GM19397 (cell line): ENCODE data around the gene ATXN2.
"Not testable (repeated sequence)": the region's sequence is repeated elsewhere in the genome, so short reads cannot be mapped to it uniquely, and the experiment has no call there.

Experiments used
- ATAC-seq: cut with Tn5 transposase; IDR thresholded peaks from one replicate; pipeline ENCODE4 v1.9.1; 2021; ENCODE audit warnings: mild to moderate bottlenecking, moderate library complexity; ENCODE audit not compliant: unreplicated experiment

The ATXN2 gene

GRCh38 chr12:111507719-111508118 lies 91.4 kb downstream of the ATXN2 start:
- not testable (repeated sequence) for ATAC-seq

- ATAC-seq = not testable (repeated sequence)
Measured at GRCh38 chr12:111507258-111507657, 91.9 kb downstream of the ATXN2 start.

- no peak for ATAC-seq
Measured at GRCh38 chr12:111506260-111506659, 92.9 kb downstream of the ATXN2 start.

- no peak for ATAC-seq
Measured at GRCh38 chr12:111505601-111506036, 93.5 kb downstream of the ATXN2 start.

DNA sequence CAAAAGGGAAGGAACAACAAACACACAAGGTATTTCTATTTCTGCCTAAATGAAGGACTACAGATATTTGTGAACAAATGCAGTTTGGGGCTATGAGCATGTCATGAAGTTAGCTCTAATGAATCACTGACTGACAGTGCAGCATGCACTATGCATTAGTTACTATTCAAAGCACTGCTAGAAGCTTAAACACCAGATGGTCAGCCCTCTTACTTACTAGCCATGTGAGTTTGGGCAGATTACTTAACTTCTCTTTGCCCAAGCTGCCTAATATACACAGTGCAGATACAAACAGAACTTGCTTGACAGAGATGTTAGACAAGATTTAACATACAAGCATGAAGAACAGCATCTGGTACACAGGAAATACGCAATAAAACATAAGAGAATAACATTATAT lies 96.0 kb downstream of the ATXN2 start:
- ATAC-seq = no peak

GRCh38 chr12:111494676-111495075 lies 104.4 kb downstream of the ATXN2 start:
- no peak for ATAC-seq

DNA sequence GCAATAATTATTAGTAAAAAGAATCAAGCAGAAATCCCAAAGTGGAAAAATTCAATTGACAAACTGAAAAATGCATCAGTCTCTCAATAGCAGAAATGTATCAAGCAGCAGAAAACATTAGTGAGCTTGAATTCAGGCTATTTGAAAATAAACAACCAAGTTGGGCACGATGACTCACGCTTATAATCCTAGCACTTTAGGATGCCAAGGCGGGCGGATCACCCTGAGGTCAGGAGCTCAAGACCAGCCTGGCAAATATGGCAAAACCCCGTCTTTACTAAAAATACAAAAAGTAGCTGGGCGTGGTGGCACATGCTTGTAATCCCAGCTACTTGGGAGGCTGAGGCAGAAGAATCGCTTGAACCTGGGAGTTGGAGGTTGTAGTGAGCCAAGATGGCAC lies 106.1 kb downstream of the ATXN2 start:
- ATAC-seq = not testable (repeated sequence)

DNA sequence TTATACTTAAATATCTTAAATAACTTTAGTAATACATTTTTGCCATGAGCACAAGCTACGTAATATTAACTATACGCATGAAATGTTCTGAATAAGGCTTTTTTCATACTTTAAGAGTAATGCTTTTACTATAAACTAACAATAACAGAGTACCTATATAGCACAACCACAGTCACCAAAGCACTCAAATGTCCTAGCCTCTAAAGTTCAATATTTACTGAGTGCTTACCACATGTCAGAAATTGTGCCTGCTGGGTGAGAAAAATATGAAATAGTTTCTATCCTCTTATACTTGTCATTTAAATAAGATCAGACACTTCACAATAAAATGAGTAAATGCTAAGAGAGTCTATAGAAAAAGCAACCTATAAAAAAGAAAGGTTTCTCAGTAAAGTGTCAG lies 110.3 kb downstream of the ATXN2 start:
- no peak for ATAC-seq

DNA sequence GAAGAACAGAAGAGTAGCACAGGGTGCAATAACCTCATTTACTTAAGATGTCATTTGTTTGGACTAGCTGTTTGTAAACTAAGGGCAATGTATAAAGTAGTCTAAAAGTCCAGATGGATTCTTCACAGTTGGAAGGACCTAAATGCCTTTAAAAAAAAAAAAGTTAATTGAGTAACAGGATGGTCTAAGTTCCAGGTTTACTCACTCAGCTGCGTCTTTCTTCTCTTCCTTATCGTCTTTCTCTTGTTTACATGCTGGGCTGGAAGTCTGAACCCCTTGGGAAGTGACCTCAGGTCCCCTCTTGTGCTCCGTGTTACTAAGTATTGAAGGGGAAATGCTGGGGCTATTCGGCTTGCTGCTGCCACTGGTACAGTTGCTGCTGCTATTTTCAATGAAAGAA lies 110.8 kb downstream of the ATXN2 start:
- no peak for ATAC-seq

DNA sequence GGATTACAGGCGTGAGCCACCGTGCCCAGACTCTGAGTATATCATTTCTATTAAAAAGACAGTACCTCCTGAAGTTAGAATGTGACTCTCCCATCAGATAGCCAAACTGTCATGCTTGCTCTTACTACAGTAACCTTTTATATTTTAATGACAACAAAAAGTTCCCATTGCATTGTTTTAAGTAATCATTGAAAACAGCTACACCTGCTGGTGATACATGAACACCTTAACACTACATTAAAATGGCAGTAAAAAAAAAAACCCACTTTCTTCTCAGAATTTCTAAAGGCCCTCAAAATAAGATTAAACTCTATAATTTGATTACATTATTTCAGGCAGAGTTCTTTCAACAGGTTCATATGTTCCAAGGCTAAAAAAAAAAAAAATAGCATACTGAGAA lies 116.7 kb downstream of the ATXN2 start:
- no peak for ATAC-seq

- no peak for ATAC-seq
Measured at GRCh38 chr12:111471236-111471635, 127.9 kb downstream of the ATXN2 start.

- ATAC-seq = no peak
Measured at GRCh38 chr12:111469401-111469800, 129.7 kb downstream of the ATXN2 start.

DNA sequence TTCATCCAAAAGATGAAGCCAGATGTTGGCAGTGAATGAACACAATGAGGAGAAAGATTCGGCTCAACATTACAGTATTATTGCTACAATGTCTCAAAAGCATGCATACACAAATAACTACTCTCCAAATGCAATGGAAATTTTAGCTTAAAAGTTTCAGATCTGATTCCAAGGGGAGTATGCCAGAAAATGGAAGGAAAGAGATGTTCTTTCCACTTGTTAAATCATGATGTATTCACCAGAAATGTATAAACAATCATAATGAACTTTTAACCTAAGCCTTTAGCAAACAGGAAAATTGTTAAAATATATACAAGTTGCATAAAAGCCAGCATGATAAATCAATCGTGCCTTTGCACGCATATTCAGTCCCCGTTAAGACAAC lies 131.3 kb downstream of the ATXN2 start:
- ATAC-seq = no peak

- no peak for ATAC-seq
Measured at GRCh38 chr12:111467092-111467856, 131.8 kb downstream of the ATXN2 start.

GRCh38 chr12:111462210-111462769 lies 136.8 kb downstream of the ATXN2 start:
- ATAC-seq = no peak

DNA sequence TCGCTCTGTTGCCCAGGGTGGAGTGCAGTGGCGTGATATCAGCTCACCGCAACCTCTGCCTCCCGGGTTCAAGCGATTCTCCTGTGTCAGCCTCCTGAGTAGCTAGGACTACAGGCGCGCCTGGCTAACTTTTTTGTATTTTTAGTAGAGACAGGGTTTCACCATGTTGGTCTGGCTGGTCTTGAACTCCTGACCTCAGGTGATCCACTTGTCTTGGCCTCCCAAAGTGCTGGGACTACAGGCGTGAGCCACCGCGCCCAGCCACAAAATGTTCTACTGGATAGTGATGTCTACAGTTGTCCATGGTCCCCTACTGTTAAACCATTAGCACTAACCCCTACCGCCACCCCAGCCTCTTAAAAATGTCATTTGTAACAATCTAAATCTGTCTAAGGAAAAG lies 139.0 kb downstream of the ATXN2 start:
- ATAC-seq = not testable (repeated sequence)

GRCh38 chr12:111458546-111459172 lies 140.5 kb downstream of the ATXN2 start:
- no peak for ATAC-seq

- ATAC-seq = no peak
Measured at GRCh38 chr12:111457577-111457976, 141.5 kb downstream of the ATXN2 start.

GRCh38 chr12:111457071-111457470 lies 142.0 kb downstream of the ATXN2 start:
- ATAC-seq = no peak

DNA sequence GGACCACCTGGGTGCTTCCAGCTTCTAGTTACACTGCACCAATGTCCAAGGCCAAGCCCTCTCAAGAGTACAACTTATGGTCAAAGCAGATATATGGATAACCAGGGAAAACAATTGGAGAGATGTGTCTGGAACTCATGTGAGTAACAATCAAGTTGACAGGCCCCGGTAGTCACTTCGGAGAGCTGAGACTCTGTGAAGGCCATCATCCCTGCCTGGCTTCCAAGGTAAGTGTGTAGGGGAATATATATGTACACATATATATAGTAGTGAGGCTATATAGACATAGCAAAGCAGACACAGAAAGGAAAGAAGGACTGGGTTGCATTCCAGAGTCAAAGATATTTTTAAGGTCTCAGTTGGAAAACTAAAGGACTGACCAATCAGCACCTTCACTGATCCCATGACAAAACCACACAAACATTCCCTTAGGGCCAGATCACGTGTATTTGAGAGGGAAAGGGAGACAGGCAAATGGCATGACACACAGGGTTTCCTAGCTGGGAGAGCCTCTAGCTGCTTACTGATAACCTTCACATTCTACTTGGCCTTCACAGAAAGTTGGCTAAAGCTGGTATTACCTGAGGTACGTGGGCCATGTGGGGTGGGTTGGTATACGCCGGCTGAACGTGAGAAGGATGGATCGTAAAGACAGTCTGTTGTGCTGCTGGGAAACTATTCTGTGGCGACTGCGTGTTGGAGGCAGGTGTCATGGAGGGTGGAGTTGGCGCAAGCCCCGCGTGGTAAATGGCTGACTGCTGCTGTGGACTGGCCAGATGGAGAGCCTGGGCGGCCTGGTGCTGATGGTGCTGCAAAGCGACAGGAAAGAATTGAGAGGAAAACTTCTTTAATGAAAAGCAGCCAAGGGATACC lies 143.4 kb downstream of the ATXN2 start:
- ATAC-seq = no peak

DNA sequence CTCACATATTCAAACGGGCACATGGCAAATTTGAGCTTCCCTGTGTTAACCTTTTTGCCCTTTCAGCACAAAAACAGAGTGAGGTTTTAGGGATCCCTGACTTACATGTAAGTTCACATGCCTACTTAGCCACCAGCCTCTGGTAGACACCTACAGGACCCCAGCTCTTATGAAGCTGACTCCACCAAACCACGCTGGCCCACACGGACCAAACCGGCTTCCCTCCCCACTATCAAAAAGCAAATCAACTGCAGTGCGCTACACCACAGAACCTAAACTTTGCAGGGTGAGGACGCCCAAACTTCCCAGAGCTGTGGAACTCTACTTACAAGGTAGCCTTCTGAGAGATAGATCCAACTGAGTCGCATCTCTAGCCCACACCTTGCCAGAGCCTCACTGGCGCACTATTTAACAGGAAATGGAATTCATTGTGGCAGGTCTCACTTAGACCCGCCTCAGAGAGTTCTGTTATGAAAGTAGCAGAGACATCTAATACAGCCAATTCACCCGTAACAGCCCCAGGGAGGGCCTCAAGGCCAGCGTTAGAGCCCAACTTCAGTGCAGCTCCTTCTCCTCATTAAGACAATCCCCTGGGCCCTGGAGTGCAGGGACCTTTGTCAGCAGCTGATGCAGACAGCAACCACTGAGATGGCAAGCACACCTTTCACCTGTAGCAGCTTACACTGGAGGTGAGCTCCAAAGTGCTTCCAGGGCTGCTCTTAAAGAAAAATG lies 144.2 kb downstream of the ATXN2 start:
- no peak for ATAC-seq
